ENCODE results near the gene COMT.

COMT gene

GRCh38 chr22:19943082-19944026, 1.8 kb downstream of the COMT start:
- peak overlapping the region; percentile 97 for H3K27ac ChIP-seq (ENCODE audit: low read length, poor library complexity, severe bottlenecking)
- H2AFZ ChIP-seq (ENCODE audit: low read depth, low read length): peak overlapping the region; percentile 44
- peaks cover 0 to 3% of the 10 kb centered on the region in 2 experiments for H3K36me3 ChIP-seq (ENCODE audit: control insufficient read depth in 1 of 2, insufficient read depth in 2 of 2, low read depth in 1 of 2, low read length in 2 of 2)
- no peak overlapping the region for H3K23ac ChIP-seq (ENCODE audit: low read length in 2 of 2)
- peak overlapping the region; percentile 79 to 96 for H3K18ac ChIP-seq (ENCODE audit: low read depth in 1 of 2, low read length in 2 of 2)
- H3K9me3 ChIP-seq (ENCODE audit: control insufficient read depth, low read length): no peaks in the 10 kb centered on the region
- H3K4me2 ChIP-seq (ENCODE audit: low read length, poor library complexity, severe bottlenecking): peak overlapping the region; percentile 68
- no peaks in the 10 kb centered on the region for H3K27me3 ChIP-seq (ENCODE audit: control insufficient read depth in 1 of 2, insufficient read depth in 1 of 2, low read length in 2 of 2)
- H2BK120ac ChIP-seq (ENCODE audit: low read depth, low read length): peak overlapping the region; percentile 91
- peak overlapping the region; percentile 98 for H2AK5ac ChIP-seq (ENCODE audit: low read length, severe bottlenecking)
- H3K4me3 ChIP-seq (ENCODE audit: insufficient read depth in 1 of 2, low read depth in 1 of 2, low read length in 2 of 2): peak overlapping the region in 1 of 2 experiments; percentile 91
- H4K8ac ChIP-seq (ENCODE audit: low read length): peak overlapping the region; percentile 91
- H3K9ac ChIP-seq (ENCODE audit: low read length): peak overlapping the region; percentile 99
- peak overlapping the region; percentile 38 to 79 for H2BK12ac ChIP-seq (ENCODE audit: low read length in 2 of 2)
- H2BK15ac ChIP-seq (ENCODE audit: low read depth, poor library complexity, severe bottlenecking): no peak overlapping the region
- 36% methylated on average over 10 of the region's 11 CpGs for WGBS
- H2BK5ac ChIP-seq (ENCODE audit: low read depth, low read length, poor library complexity, severe bottlenecking): peak overlapping the region; percentile 93
- peaks cover 29% of the 10 kb centered on the region for H3K4me1 ChIP-seq (ENCODE audit: control insufficient read depth, insufficient read depth, low read depth, low read length)
- H3K14ac ChIP-seq (ENCODE audit: low read length in 2 of 2): peak overlapping the region in 1 of 2 experiments; percentile 87
- peak overlapping the region; percentile 36 to 56 for H3K4ac ChIP-seq (ENCODE audit: low read depth in 1 of 2, low read length in 2 of 2)
- peak overlapping the region; percentile 73 for H4K91ac ChIP-seq (ENCODE audit: low read length)
- peak; percentile 92 for DNase-seq
- H3K79me1 ChIP-seq (replicated peaks; ENCODE audit: low read length, poor library complexity, severe bottlenecking): peaks cover 7% of the 10 kb centered on the region

GRCh38 chr22:19948057-19948760, 6.6 kb downstream of the COMT start:
- no peak overlapping the region for H3K4me2 ChIP-seq (ENCODE audit: low read length, poor library complexity, severe bottlenecking)
- H3K27ac ChIP-seq (ENCODE audit: low read length, poor library complexity, severe bottlenecking): no peak overlapping the region
- no peak overlapping the region for H3K23ac ChIP-seq (ENCODE audit: low read length in 2 of 2)
- H4K8ac ChIP-seq (ENCODE audit: low read length): no peak overlapping the region
- peak overlapping the region in 1 of 2 experiments; percentile 5 for H3K18ac ChIP-seq (ENCODE audit: low read depth in 1 of 2, low read length in 2 of 2)
- DNase-seq: no peak
- no peaks in the 10 kb centered on the region for H3K27me3 ChIP-seq (ENCODE audit: control insufficient read depth in 1 of 2, insufficient read depth in 1 of 2, low read length in 2 of 2)
- no peak overlapping the region for H3K4me3 ChIP-seq (ENCODE audit: insufficient read depth in 1 of 2, low read depth in 1 of 2, low read length in 2 of 2)
- no peak overlapping the region for H4K91ac ChIP-seq (ENCODE audit: low read length)
- peaks cover 19% of the 10 kb centered on the region for H3K4me1 ChIP-seq (ENCODE audit: control insufficient read depth, insufficient read depth, low read depth, low read length)
- no peak overlapping the region for H2BK5ac ChIP-seq (ENCODE audit: low read depth, low read length, poor library complexity, severe bottlenecking)
- no peak overlapping the region for H2AFZ ChIP-seq (ENCODE audit: low read depth, low read length)
- no peaks in the 10 kb centered on the region for H3K9me3 ChIP-seq (ENCODE audit: control insufficient read depth, low read length)
- H3K4ac ChIP-seq (ENCODE audit: low read depth in 1 of 2, low read length in 2 of 2): no peak overlapping the region
- H2BK12ac ChIP-seq (ENCODE audit: low read length in 2 of 2): no peak overlapping the region
- no peak overlapping the region for H3K14ac ChIP-seq (ENCODE audit: low read length in 2 of 2)
- no peak overlapping the region for H2BK15ac ChIP-seq (ENCODE audit: low read depth, poor library complexity, severe bottlenecking)
- peak overlapping the region; percentile 8 for H3K9ac ChIP-seq (ENCODE audit: low read length)
- H3K36me3 ChIP-seq (ENCODE audit: control insufficient read depth in 1 of 2, insufficient read depth in 2 of 2, low read depth in 1 of 2, low read length in 2 of 2): peaks cover 8 to 13% of the 10 kb centered on the region in 2 experiments
- H3K79me1 ChIP-seq (replicated peaks; ENCODE audit: low read length, poor library complexity, severe bottlenecking): peaks cover 2% of the 10 kb centered on the region
- no peak overlapping the region for H2BK120ac ChIP-seq (ENCODE audit: low read depth, low read length)
- WGBS: 90% methylated on average over 9 of the region's 9 CpGs
- no peak overlapping the region for H2AK5ac ChIP-seq (ENCODE audit: low read length, severe bottlenecking)

GRCh38 chr22:19951346-19951745, 9.8 kb downstream of the COMT start:
- H3K27ac ChIP-seq (ENCODE audit: low read length, poor library complexity, severe bottlenecking): no peak overlapping the region
- no peaks in the 10 kb centered on the region for H3K27me3 ChIP-seq (ENCODE audit: control insufficient read depth in 1 of 2, insufficient read depth in 1 of 2, low read length in 2 of 2)
- peaks cover 22% of the 10 kb centered on the region for H3K4me1 ChIP-seq (ENCODE audit: control insufficient read depth, insufficient read depth, low read depth, low read length)
- no peaks in the 10 kb centered on the region for H3K9me3 ChIP-seq (ENCODE audit: control insufficient read depth, low read length)
- H3K18ac ChIP-seq (ENCODE audit: low read depth in 1 of 2, low read length in 2 of 2): no peak overlapping the region
- H2AFZ ChIP-seq (ENCODE audit: low read depth, low read length): no peak overlapping the region
- H3K36me3 ChIP-seq (ENCODE audit: control insufficient read depth in 1 of 2, insufficient read depth in 2 of 2, low read depth in 1 of 2, low read length in 2 of 2): peaks cover 11 to 13% of the 10 kb centered on the region in 2 experiments
- H2BK5ac ChIP-seq (ENCODE audit: low read depth, low read length, poor library complexity, severe bottlenecking): no peak overlapping the region
- H2BK120ac ChIP-seq (ENCODE audit: low read depth, low read length): no peak overlapping the region
- no peak overlapping the region for H2BK12ac ChIP-seq (ENCODE audit: low read length in 2 of 2)
- no peak overlapping the region for H2AK5ac ChIP-seq (ENCODE audit: low read length, severe bottlenecking)
- peaks cover 6% of the 10 kb centered on the region for H3K79me1 ChIP-seq (replicated peaks; ENCODE audit: low read length, poor library complexity, severe bottlenecking)
- H3K23ac ChIP-seq (ENCODE audit: low read length in 2 of 2): no peak overlapping the region
- H3K14ac ChIP-seq (ENCODE audit: low read length in 2 of 2): no peak overlapping the region
- no peak overlapping the region for H2BK15ac ChIP-seq (ENCODE audit: low read depth, poor library complexity, severe bottlenecking)
- no peak overlapping the region for H4K91ac ChIP-seq (ENCODE audit: low read length)
- H3K4me2 ChIP-seq (ENCODE audit: low read length, poor library complexity, severe bottlenecking): no peak overlapping the region
- no peak overlapping the region for H3K4ac ChIP-seq (ENCODE audit: low read depth in 1 of 2, low read length in 2 of 2)
- H3K9ac ChIP-seq (ENCODE audit: low read length): no peak overlapping the region
- WGBS: 85% methylated on average over 13 of the region's 13 CpGs
- H3K4me3 ChIP-seq (ENCODE audit: insufficient read depth in 1 of 2, low read depth in 1 of 2, low read length in 2 of 2): no peak overlapping the region
- no peak overlapping the region for H4K8ac ChIP-seq (ENCODE audit: low read length)
- DNase-seq: no peak
